ENCODE measurements around the gene SCARB1.

DNA sequence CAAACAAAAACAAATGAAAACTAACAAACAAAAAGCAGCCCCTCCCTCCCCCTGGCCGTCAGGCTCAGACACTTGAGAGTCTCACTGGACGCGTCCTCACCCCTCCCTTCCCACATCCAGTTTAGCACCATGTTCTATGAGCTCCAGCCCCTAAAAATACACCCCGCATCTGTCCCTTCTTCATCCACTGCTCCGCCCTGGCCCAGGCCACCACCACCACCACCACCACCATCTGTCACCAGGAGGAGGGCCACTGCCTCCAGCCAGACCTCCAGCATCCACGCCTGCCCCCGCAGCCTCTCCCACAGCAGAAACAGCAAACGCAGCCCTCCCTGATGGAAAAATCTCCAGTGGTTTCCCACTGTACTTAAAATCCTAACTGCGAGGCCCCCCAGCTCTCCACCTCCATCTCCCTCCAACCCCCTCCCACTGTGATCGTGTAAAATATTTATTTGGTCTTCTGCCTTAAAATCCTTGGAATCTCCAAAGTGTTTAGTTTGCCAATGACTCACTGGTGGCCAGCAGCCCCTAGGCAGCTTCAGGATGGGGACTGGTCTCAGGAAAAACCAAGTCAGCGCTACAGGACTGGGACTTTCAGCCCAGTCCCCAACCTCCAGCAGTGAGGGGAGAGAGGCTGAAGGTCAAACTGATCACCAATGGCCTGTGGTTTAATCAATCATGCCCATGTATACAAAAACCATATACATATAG, 95.1 kb downstream of the SCARB1 start:
- no peak for TF ChIP-seq POLR2AphosphoS5 (IDR thresholded peaks at IDR 0.05; ENCODE audit: low read depth)
- TF ChIP-seq, protein P1, sequence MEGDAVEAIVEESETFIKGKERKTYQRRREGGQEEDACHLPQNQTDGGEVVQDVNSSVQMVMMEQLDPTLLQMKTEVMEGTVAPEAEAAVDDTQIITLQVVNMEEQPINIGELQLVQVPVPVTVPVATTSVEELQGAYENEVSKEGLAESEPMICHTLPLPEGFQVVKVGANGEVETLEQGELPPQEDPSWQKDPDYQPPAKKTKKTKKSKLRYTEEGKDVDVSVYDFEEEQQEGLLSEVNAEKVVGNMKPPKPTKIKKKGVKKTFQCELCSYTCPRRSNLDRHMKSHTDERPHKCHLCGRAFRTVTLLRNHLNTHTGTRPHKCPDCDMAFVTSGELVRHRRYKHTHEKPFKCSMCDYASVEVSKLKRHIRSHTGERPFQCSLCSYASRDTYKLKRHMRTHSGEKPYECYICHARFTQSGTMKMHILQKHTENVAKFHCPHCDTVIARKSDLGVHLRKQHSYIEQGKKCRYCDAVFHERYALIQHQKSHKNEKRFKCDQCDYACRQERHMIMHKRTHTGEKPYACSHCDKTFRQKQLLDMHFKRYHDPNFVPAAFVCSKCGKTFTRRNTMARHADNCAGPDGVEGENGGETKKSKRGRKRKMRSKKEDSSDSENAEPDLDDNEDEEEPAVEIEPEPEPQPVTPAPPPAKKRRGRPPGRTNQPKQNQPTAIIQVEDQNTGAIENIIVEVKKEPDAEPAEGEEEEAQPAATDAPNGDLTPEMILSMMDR (conservative IDR thresholded peaks at IDR 0.05; ENCODE audit: low read depth in 2 of 2), result no peak

Data from GM23338 (cell line).